ENCODE measurements around the gene HIF1A. TPM values are rescaled to one million over a fixed set of nuclear protein-coding genes. Genes with fewer than 3 reads are reported as not detected.

HIF1A gene
- total RNA-seq, 2 donors from 2014 or later = 114 to 305 TPM

- Histone ChIP-seq H3K4me1 (ENCODE audit: control insufficient read depth in 1 of 2, low read depth in 2 of 2) (peaks cover 16 to 47% of the 10 kb centered on the region in 2 donors), H3K4me3 (no peak overlapping the region), H3K27me3 (replicated peaks; ENCODE audit: insufficient read depth) (no peaks in the 10 kb centered on the region), H3K36me3 (peaks cover 3% of the 10 kb centered on the region), H3K27ac (peak overlapping the region; percentile 57 to 89), H3K9me3 (no peaks in the 10 kb centered on the region)
- ATAC-seq (ENCODE audit: insufficient number of reproducible peaks, low FRiP score, low read depth) (peak; percentile 31), DNase-seq (ENCODE audit: low spot score) (no peak)
- no peak for TF ChIP-seq CTCF (IDR thresholded peaks at IDR 0.05)
Measured at GRCh38 chr14:61746881-61747280, 51.6 kb downstream of the HIF1A start.

GRCh38 chr14:61747342-61747741 is 52.0 kb downstream of the HIF1A start:
- Histone ChIP-seq H3K4me3 (no peak overlapping the region), H3K4me1 (ENCODE audit: control insufficient read depth in 1 of 2, low read depth in 2 of 2) (peaks cover 18 to 49% of the 10 kb centered on the region in 2 donors), H3K36me3 (peaks cover 3% of the 10 kb centered on the region), H3K27me3 (replicated peaks; ENCODE audit: insufficient read depth) (no peaks in the 10 kb centered on the region), H3K27ac (peak overlapping the region in 1 of 2 donors; percentile 89), H3K9me3 (no peaks in the 10 kb centered on the region)
- ATAC-seq (ENCODE audit: insufficient number of reproducible peaks, low FRiP score, low read depth) (no peak), DNase-seq (ENCODE audit: low spot score) (no peak)
- no peak for TF ChIP-seq CTCF (IDR thresholded peaks at IDR 0.05)

GRCh38 chr14:61749264-61749663 is 54.0 kb downstream of the HIF1A start:
- H3K27me3 ChIP-seq (replicated peaks; ENCODE audit: insufficient read depth) = no peaks in the 10 kb centered on the region

GRCh38 chr14:61749867-61750266 is 54.6 kb downstream of the HIF1A start:
- ATAC-seq (ENCODE audit: insufficient number of reproducible peaks, low FRiP score, low read depth) (no peak), DNase-seq (ENCODE audit: low spot score) (no peak)
- Histone ChIP-seq H3K4me1 (ENCODE audit: control insufficient read depth in 1 of 2, low read depth in 2 of 2) (peaks cover 18 to 49% of the 10 kb centered on the region in 2 donors), H3K4me3 (peak overlapping the region; percentile 77), H3K27ac (peak overlapping the region in 1 of 2 donors; percentile 89), H3K9me3 (no peaks in the 10 kb centered on the region), H3K36me3 (no peaks in the 10 kb centered on the region), H3K27me3 (replicated peaks; ENCODE audit: insufficient read depth) (no peaks in the 10 kb centered on the region)
- no peak for TF ChIP-seq CTCF (IDR thresholded peaks at IDR 0.05)

More at GRCh38 chr14:61749264-61749663, 54.0 kb downstream of the HIF1A start:
- Histone ChIP-seq H3K27ac (peak overlapping the region in 1 of 2 donors; percentile 89), H3K4me1 (ENCODE audit: control insufficient read depth in 1 of 2, low read depth in 2 of 2) (peaks cover 18 to 49% of the 10 kb centered on the region in 2 donors), H3K4me3 (peak overlapping the region; percentile 77), H3K9me3 (no peaks in the 10 kb centered on the region), H3K36me3 (no peaks in the 10 kb centered on the region)
- DNase-seq (ENCODE audit: low spot score) (no peak), ATAC-seq (ENCODE audit: insufficient number of reproducible peaks, low FRiP score, low read depth) (no peak)
- TF ChIP-seq CTCF (IDR thresholded peaks at IDR 0.05) = no peak

GRCh38 chr14:61750708-61751474 is 55.6 kb downstream of the HIF1A start:
- ATAC-seq (ENCODE audit: insufficient number of reproducible peaks, low FRiP score, low read depth) (peak; percentile 63), DNase-seq (ENCODE audit: low spot score) (peak; percentile 64)
- no peaks in the 10 kb centered on the region for H3K27me3 ChIP-seq (replicated peaks; ENCODE audit: insufficient read depth)
- H3K27ac ChIP-seq = peak overlapping the region; percentile 79 to 89
- peak overlapping the region; percentile 77 for H3K4me3 ChIP-seq
- no peaks in the 10 kb centered on the region for H3K9me3 ChIP-seq
- no peak for TF ChIP-seq CTCF (IDR thresholded peaks at IDR 0.05)
- peaks cover 18 to 49% of the 10 kb centered on the region in 2 donors for H3K4me1 ChIP-seq (ENCODE audit: control insufficient read depth in 1 of 2, low read depth in 2 of 2)
- no peaks in the 10 kb centered on the region for H3K36me3 ChIP-seq

All from thoracic aorta (tissue), 2 donors.